Measurements from ENCODE around the gene SORBS2.
"Not testable (repeated sequence)": the region's sequence is repeated elsewhere in the genome, so short reads cannot be mapped to it uniquely, and the experiment has no call there.

SORBS2 gene

GRCh38 chr4:185716577-185717376 lies 95.2 kb downstream of the SORBS2 start:
- H3K27me3 ChIP-seq (ENCODE audit: insufficient read depth, low read length), result no peaks in the 10 kb centered on the region
- H3K4me3 ChIP-seq (ENCODE audit: low read length), result no peak overlapping the region
- no peaks in the 10 kb centered on the region for H3K36me3 ChIP-seq (ENCODE audit: insufficient read depth, low read depth, low read length)

GRCh38 chr4:185716141-185716551 lies 95.8 kb downstream of the SORBS2 start:
- H3K9ac ChIP-seq (ENCODE audit: low read depth, low read length), result no peak overlapping the region

More at GRCh38 chr4:185716577-185717376, 95.2 kb downstream of the SORBS2 start:
- H3K9me3 ChIP-seq (ENCODE audit: insufficient read depth, low read depth, low read length), result no peaks in the 10 kb centered on the region
- no peak overlapping the region for H3K27ac ChIP-seq (ENCODE audit: low read length)
- H3K9ac ChIP-seq (ENCODE audit: low read depth, low read length), result no peak overlapping the region
- H3K4me1 ChIP-seq (ENCODE audit: insufficient read depth, low read length), result no peaks in the 10 kb centered on the region

DNA sequence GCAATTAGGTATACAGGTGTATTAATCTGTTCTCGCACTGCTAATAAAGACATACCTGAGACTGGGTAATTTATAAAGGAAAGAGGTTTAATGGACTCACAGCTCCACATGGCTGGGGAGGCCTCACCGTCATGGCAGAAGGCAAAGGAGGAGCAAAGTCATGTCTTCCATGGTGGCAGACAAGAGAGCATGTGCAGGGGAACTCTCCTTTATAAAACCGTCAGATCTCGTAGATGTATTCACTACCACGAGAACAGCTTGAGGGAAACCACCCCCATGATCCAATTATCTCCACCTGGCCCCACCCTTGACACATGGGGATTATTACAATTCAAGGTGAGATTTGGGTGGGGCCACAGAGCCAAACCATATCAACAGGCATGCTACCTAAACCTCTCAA lies 97.5 kb downstream of the SORBS2 start:
- not testable (repeated sequence) for H3K27me3 ChIP-seq (ENCODE audit: insufficient read depth, low read length); H3K27ac ChIP-seq (ENCODE audit: low read length); H3K4me3 ChIP-seq (ENCODE audit: low read length); H3K36me3 ChIP-seq (ENCODE audit: insufficient read depth, low read depth, low read length); H3K4me1 ChIP-seq (ENCODE audit: insufficient read depth, low read length); H3K9ac ChIP-seq (ENCODE audit: low read depth, low read length); H3K9me3 ChIP-seq (ENCODE audit: insufficient read depth, low read depth, low read length)

More at GRCh38 chr4:185716141-185716551, 95.8 kb downstream of the SORBS2 start:
- no peaks in the 10 kb centered on the region for H3K9me3 ChIP-seq (ENCODE audit: insufficient read depth, low read depth, low read length)
- no peaks in the 10 kb centered on the region for H3K27me3 ChIP-seq (ENCODE audit: insufficient read depth, low read length)
- H3K4me1 ChIP-seq (ENCODE audit: insufficient read depth, low read length), result no peaks in the 10 kb centered on the region
- H3K27ac ChIP-seq (ENCODE audit: low read length), result no peak overlapping the region
- no peaks in the 10 kb centered on the region for H3K36me3 ChIP-seq (ENCODE audit: insufficient read depth, low read depth, low read length)
- no peak overlapping the region for H3K4me3 ChIP-seq (ENCODE audit: low read length)

DNA sequence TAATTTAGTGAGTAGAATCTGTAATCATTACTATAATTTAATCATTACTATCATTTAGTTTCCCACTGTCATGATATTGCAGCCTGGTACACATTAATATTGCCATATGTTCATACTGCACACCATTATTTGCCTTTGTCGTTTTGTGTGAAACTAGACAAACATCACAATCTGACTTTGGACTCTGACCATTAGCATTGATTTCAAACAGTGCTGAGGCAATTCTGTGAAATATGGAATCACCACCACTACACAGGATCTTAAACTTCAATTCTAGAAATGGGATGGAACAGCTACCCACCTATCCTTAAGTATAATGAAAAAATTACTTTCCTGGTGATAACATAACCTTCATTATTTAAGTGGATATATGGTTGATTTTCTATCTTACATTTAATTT lies 98.3 kb downstream of the SORBS2 start:
- H3K36me3 ChIP-seq (ENCODE audit: insufficient read depth, low read depth, low read length), result no peaks in the 10 kb centered on the region
- no peak overlapping the region for H3K9ac ChIP-seq (ENCODE audit: low read depth, low read length)
- no peaks in the 10 kb centered on the region for H3K27me3 ChIP-seq (ENCODE audit: insufficient read depth, low read length)
- H3K4me3 ChIP-seq (ENCODE audit: low read length), result no peak overlapping the region
- no peaks in the 10 kb centered on the region for H3K9me3 ChIP-seq (ENCODE audit: insufficient read depth, low read depth, low read length)
- H3K4me1 ChIP-seq (ENCODE audit: insufficient read depth, low read length), result no peaks in the 10 kb centered on the region
- no peak overlapping the region for H3K27ac ChIP-seq (ENCODE audit: low read length)

DNA sequence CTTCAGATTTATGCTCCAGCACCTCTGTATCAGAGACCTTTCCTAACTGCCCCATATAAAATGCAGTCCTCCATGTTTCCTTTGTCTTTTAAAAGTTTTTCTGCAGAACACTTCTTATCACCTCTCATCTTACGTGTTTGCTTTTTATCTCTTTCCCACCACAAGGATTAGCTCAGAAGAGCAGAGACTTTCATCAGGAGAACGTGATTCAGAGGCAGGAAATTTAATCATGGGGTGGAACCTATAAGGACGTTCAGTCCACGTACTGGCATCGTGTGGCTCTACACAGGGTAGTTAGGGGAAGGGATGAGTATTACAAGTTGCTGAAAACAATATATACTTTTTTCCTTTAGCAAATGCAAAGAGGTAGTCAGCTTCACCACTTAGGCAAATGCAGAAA lies 98.7 kb downstream of the SORBS2 start:
- H3K4me1 ChIP-seq (ENCODE audit: insufficient read depth, low read length), result no peaks in the 10 kb centered on the region
- H3K9me3 ChIP-seq (ENCODE audit: insufficient read depth, low read depth, low read length), result no peaks in the 10 kb centered on the region
- H3K9ac ChIP-seq (ENCODE audit: low read depth, low read length), result no peak overlapping the region
- H3K27ac ChIP-seq (ENCODE audit: low read length), result no peak overlapping the region
- no peaks in the 10 kb centered on the region for H3K36me3 ChIP-seq (ENCODE audit: insufficient read depth, low read depth, low read length)
- no peak overlapping the region for H3K4me3 ChIP-seq (ENCODE audit: low read length)
- H3K27me3 ChIP-seq (ENCODE audit: insufficient read depth, low read length), result no peaks in the 10 kb centered on the region

DNA sequence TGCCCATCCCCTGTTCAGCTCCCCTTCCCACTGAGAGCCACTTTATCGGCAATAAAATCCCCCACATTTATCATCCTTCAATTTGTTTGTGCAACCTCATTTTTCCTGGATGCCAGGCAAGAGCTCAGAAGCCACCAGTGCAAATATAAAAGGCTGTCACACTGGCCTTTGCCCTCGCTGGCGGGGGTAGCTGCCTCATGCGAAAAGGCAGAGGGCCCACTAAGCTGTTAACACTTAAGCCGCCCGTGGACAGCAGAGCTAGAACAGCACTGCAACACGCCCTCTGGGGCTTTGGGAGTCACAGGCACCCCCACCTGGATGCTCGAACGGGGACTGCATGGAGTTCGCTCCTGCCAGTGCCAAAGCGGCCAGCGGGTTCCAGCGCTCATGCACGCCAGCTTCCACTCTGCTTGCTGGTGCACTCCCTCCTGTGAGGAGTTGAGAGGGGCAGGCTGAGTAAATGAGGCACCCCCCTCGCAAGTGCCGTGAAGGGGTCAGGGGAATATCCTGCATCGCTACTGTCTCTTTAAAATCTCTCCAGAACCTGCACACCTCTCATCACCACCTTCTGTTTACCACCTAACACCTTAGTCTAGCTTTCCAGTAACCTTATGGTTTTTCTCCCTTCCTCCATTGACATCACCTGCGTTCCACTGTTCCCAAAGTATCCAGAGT lies 99.5 kb downstream of the SORBS2 start:
- Histone ChIP-seq H3K27me3 (ENCODE audit: insufficient read depth, low read length) (no peaks in the 10 kb centered on the region), H3K4me1 (ENCODE audit: insufficient read depth, low read length) (no peaks in the 10 kb centered on the region), H3K9me3 (ENCODE audit: insufficient read depth, low read depth, low read length) (no peaks in the 10 kb centered on the region), H3K27ac (ENCODE audit: low read length) (no peak overlapping the region), H3K36me3 (ENCODE audit: insufficient read depth, low read depth, low read length) (no peaks in the 10 kb centered on the region), H3K4me3 (ENCODE audit: low read length) (no peak overlapping the region), H3K9ac (ENCODE audit: low read depth, low read length) (no peak overlapping the region)

DNA sequence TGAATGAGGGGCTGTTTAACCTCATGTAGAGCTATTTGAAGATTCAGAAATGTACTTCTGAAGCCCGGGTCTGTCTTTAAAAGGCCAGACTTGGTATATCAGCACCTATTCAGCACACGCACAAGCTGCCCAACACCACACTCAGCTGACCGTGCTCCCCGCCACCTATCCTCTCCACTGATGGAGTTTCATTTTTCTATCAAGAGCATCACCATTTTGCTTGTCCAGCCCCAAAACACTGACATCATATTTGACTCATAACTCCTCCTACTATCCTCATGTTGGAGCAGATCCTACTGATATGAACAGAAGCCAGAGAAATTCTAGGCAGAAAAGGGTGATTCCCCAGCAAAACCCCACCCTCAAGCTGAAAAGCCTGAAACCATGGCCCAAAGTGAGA lies 100.3 kb downstream of the SORBS2 start:
- H3K9ac ChIP-seq (ENCODE audit: low read depth, low read length), result no peak overlapping the region
- H3K27ac ChIP-seq (ENCODE audit: low read length), result no peak overlapping the region
- H3K4me1 ChIP-seq (ENCODE audit: insufficient read depth, low read length), result no peaks in the 10 kb centered on the region

GRCh38 chr4:185710487-185710995 lies 101.5 kb downstream of the SORBS2 start:
- Histone ChIP-seq H3K36me3 (ENCODE audit: insufficient read depth, low read depth, low read length) (no peaks in the 10 kb centered on the region), H3K4me1 (ENCODE audit: insufficient read depth, low read length) (no peaks in the 10 kb centered on the region), H3K9ac (ENCODE audit: low read depth, low read length) (no peak overlapping the region), H3K27me3 (ENCODE audit: insufficient read depth, low read length) (no peaks in the 10 kb centered on the region), H3K27ac (ENCODE audit: low read length) (no peak overlapping the region), H3K9me3 (ENCODE audit: insufficient read depth, low read depth, low read length) (peaks cover 8% of the 10 kb centered on the region; the same call in 1 of the 2 replicates), H3K4me3 (ENCODE audit: low read length) (no peak overlapping the region)

More for the DNA sequence above, 100.3 kb downstream of the SORBS2 start:
- Histone ChIP-seq H3K9me3 (ENCODE audit: insufficient read depth, low read depth, low read length) (no peaks in the 10 kb centered on the region), H3K27me3 (ENCODE audit: insufficient read depth, low read length) (no peaks in the 10 kb centered on the region), H3K36me3 (ENCODE audit: insufficient read depth, low read depth, low read length) (no peaks in the 10 kb centered on the region), H3K4me3 (ENCODE audit: low read length) (no peak overlapping the region)

DNA sequence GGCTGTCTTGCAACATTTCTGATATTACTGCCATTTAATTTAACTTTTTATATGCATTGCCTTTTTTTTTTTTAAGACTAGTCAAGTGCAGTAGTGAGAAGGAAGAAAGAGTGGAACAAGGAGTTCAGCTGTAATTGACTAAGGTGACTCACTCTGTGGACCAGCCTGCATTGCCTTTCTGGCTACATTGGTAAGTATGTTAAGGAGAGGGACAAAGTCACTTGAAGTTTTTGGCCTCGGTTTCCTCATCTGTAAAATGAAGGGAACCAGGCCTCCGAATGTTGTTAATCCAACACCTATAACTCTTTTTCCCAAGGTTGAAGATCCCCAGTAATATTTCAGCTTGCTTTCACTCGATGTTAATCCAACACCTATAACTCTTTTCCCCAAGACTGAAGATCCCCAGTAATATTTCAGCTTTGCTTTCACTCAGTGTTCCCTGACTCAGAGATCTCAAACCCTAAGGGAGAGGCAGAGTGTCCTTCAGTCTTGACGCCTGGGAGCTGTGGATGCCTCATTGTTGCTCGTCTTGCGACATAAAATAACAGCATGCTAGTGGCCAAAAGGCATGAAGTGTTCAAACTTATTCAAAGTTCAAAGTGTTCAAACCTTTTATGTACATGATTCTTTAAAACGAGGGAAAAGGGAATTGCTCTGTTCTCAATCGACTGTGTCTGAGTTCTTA lies 102.0 kb downstream of the SORBS2 start:
- no peak overlapping the region for H3K9ac ChIP-seq (ENCODE audit: low read depth, low read length)
- H3K36me3 ChIP-seq (ENCODE audit: insufficient read depth, low read depth, low read length), result no peaks in the 10 kb centered on the region
- H3K4me3 ChIP-seq (ENCODE audit: low read length), result no peak overlapping the region
- H3K27ac ChIP-seq (ENCODE audit: low read length), result no peak overlapping the region
- H3K9me3 ChIP-seq (ENCODE audit: insufficient read depth, low read depth, low read length), result peaks cover 9% of the 10 kb centered on the region; the same call in 1 of the 2 replicates
- no peaks in the 10 kb centered on the region for H3K27me3 ChIP-seq (ENCODE audit: insufficient read depth, low read length)
- H3K4me1 ChIP-seq (ENCODE audit: insufficient read depth, low read length), result no peaks in the 10 kb centered on the region

- H3K4me3 ChIP-seq (ENCODE audit: low read length), result no peak overlapping the region
- no peak overlapping the region for H3K9ac ChIP-seq (ENCODE audit: low read depth, low read length)
- H3K4me1 ChIP-seq (ENCODE audit: insufficient read depth, low read length), result no peaks in the 10 kb centered on the region
- no peak overlapping the region for H3K27ac ChIP-seq (ENCODE audit: low read length)
- no peaks in the 10 kb centered on the region for H3K36me3 ChIP-seq (ENCODE audit: insufficient read depth, low read depth, low read length)
- H3K9me3 ChIP-seq (ENCODE audit: insufficient read depth, low read depth, low read length), result peaks cover 13% of the 10 kb centered on the region; the same call in 1 of the 2 replicates
- H3K27me3 ChIP-seq (ENCODE audit: insufficient read depth, low read length), result no peaks in the 10 kb centered on the region
Observed at GRCh38 chr4:185708348-185708747, 103.6 kb downstream of the SORBS2 start.

DNA sequence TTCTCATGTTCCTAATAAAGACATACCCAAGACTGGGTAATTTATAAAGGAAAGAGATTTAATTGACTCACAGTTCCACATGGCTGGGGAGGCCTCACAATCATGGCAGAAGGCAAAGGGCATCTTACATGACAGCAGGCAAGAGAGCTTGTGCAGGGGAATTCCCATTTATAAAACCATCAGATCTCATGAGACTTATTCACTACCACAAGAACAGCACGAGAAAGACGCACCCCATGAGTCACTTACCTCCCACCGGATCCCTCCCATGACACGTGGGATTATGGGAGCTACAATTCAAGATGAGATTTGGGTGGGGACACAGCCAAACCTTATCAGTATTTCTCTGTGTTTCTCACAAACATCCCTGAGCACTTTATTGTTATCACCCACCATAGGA lies 104.4 kb downstream of the SORBS2 start:
- H3K4me1 ChIP-seq (ENCODE audit: insufficient read depth, low read length); H3K36me3 ChIP-seq (ENCODE audit: insufficient read depth, low read depth, low read length); H3K27me3 ChIP-seq (ENCODE audit: insufficient read depth, low read length); H3K27ac ChIP-seq (ENCODE audit: low read length); H3K4me3 ChIP-seq (ENCODE audit: low read length); H3K9ac ChIP-seq (ENCODE audit: low read depth, low read length): not testable (repeated sequence)
- peaks cover 13% of the 10 kb centered on the region; the same call in 1 of the 2 replicates for H3K9me3 ChIP-seq (ENCODE audit: insufficient read depth, low read depth, low read length)

Measured in iPS-20b (cell line).